ENCODE measurements around the gene NIT1. TPM values are rescaled to one million over a fixed set of nuclear protein-coding genes. Genes with fewer than 3 reads are reported as not detected.

The NIT1 gene
- total RNA-seq, 4 donors from 2014 or later, result 28.3 to 58.2 (median 39.6) TPM

DNA sequence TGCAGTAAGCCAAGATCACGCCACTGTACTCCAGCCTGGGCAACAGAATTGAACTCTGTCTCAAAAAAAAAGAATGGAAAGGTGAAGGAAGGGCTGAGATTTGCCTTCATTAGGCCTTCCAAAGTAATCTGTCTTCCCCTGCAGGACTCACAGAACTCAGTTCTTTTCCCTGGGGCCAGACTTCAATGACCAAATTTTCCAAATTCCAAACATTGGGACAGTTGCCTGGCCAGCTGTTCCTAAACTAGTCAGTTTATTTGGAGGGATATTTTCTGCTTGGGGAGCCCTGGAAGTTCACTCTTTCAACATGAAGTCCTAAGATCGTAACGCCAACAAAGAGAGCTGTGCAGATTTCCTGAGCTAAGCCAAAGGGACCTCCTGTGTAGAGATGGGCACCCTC lies 20.0 kb downstream of the NIT1 start:
- 65% methylated on average over 3 of the region's 3 CpGs for WGBS
- TF ChIP-seq, protein P1, sequence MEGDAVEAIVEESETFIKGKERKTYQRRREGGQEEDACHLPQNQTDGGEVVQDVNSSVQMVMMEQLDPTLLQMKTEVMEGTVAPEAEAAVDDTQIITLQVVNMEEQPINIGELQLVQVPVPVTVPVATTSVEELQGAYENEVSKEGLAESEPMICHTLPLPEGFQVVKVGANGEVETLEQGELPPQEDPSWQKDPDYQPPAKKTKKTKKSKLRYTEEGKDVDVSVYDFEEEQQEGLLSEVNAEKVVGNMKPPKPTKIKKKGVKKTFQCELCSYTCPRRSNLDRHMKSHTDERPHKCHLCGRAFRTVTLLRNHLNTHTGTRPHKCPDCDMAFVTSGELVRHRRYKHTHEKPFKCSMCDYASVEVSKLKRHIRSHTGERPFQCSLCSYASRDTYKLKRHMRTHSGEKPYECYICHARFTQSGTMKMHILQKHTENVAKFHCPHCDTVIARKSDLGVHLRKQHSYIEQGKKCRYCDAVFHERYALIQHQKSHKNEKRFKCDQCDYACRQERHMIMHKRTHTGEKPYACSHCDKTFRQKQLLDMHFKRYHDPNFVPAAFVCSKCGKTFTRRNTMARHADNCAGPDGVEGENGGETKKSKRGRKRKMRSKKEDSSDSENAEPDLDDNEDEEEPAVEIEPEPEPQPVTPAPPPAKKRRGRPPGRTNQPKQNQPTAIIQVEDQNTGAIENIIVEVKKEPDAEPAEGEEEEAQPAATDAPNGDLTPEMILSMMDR (IDR thresholded peaks at IDR 0.05), result no peak
- no peak for TF ChIP-seq POLR2AphosphoS5 (IDR thresholded peaks at IDR 0.05)
- TF ChIP-seq POLR2A (IDR thresholded peaks at IDR 0.05), result no peak
- no peak for TF ChIP-seq EP300 (IDR thresholded peaks at IDR 0.05)
- H3K36me3 ChIP-seq, result no peaks in the 10 kb centered on the region
- no peak overlapping the region for H3K27ac ChIP-seq
- H3K4me3 ChIP-seq, result no peak overlapping the region
- no peak for DNase-seq (ENCODE audit: low spot score in 2 of 2)
- H3K9me3 ChIP-seq, result no peaks in the 10 kb centered on the region
- no peaks in the 10 kb centered on the region for H3K27me3 ChIP-seq
- peaks cover 12% of the 10 kb centered on the region for H3K4me1 ChIP-seq

DNA sequence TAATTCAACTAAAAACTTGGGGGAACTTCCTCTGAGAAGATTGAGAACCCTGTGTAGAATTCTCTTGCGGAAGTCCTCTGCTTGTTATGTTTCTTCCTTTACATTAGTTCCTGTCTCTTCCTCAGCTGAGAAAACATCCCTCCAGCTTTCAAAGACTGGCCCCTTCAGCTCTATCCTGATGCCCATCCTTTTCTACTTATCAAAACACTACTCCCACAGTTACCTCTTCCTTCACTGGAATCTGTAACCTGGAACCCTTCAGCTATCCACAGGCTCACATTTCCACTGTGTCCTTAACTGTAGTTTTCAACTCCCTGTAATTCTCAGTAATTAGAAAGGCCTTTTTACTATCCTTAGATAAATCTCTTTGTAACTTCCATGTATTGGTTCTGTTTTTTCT lies 20.5 kb downstream of the NIT1 start:
- Histone ChIP-seq H3K4me3 (no peak overlapping the region), H3K9me3 (no peaks in the 10 kb centered on the region), H3K4me1 (peaks cover 8% of the 10 kb centered on the region), H3K27ac (no peak overlapping the region), H3K36me3 (no peaks in the 10 kb centered on the region), H3K27me3 (no peaks in the 10 kb centered on the region)
- no peak for DNase-seq (ENCODE audit: low spot score in 2 of 2)
- WGBS, result 92% methylated on average over 1 of the region's 1 CpG
- TF ChIP-seq, protein P1 (IDR thresholded peaks at IDR 0.05), result no peak

DNA sequence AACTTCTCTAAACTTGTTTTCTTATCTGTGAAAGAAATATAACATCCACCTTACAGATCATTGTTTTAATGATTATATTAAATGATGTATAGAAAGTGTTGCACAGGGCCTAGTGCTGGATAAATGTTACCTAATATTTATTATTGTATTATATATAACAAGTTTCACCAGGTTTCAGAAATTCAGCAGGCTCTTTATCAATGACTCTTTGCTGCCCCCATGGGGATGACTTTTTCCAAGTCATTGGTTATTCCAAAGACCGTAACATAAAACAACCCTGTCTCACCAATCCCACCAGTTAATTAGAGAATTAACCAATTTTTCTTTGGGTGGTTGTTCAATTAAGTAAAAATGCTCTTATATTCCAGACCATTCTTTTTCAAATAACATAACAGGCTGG lies 21.9 kb downstream of the NIT1 start:
- no peak for DNase-seq (ENCODE audit: low spot score in 2 of 2)
- no peaks in the 10 kb centered on the region for H3K27me3 ChIP-seq
- TF ChIP-seq POLR2A (IDR thresholded peaks at IDR 0.05) (no peak), EP300 (IDR thresholded peaks at IDR 0.05) (no peak), POLR2AphosphoS5 (IDR thresholded peaks at IDR 0.05) (no peak)
- TF ChIP-seq, protein P1 (IDR thresholded peaks at IDR 0.05), result peak; percentile 29 to 31
- H3K27ac ChIP-seq, result no peak overlapping the region
- H3K9me3 ChIP-seq, result no peaks in the 10 kb centered on the region
- no peaks in the 10 kb centered on the region for H3K36me3 ChIP-seq
- H3K4me3 ChIP-seq, result no peak overlapping the region
- H3K4me1 ChIP-seq, result no peaks in the 10 kb centered on the region
- 25% methylated on average over 1 of the region's 1 CpG for WGBS

DNA sequence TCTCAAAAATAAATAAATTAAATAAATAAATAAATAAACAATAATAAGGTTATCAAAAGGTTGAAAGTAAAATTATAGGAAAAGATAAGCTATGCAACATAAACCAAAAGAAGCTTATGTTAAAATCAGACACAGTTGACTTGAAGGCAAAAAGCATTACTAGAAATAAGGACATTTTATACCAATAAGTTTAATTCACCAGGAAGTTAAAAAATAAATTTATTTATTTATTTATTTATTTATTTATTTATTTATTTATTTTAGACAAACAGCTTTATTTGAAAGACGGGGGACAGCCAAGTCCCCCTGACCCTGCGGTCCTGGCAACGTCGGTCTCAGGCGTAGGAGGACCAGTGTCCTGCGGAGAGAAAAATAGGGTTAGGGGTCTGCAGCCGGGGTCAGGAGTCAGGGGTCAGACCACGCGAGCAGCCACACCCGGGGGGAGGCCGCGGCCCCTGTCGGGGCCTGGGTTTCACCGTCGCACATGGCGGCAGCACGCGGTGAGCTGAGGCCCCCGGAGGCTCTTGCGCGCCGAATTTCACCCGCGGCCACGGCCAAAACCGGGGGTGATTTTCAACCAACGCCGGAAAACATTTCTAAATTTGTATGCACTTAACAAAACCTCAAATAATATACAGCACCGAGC lies 23.0 kb downstream of the NIT1 start:
- Histone ChIP-seq H3K27me3 (no peaks in the 10 kb centered on the region), H3K4me1 (no peaks in the 10 kb centered on the region), H3K4me3 (no peak overlapping the region), H3K9me3 (no peaks in the 10 kb centered on the region), H3K36me3 (no peaks in the 10 kb centered on the region), H3K27ac (no peak overlapping the region)
- TF ChIP-seq, protein P1 (IDR thresholded peaks at IDR 0.05), result no peak
- TF ChIP-seq POLR2A (IDR thresholded peaks at IDR 0.05), result no peak
- no peak for TF ChIP-seq POLR2AphosphoS5 (IDR thresholded peaks at IDR 0.05)
- TF ChIP-seq EP300 (IDR thresholded peaks at IDR 0.05), result no peak
- 96% methylated on average over 29 of the region's 29 CpGs for WGBS
- DNase-seq (ENCODE audit: low spot score in 2 of 2), result no peak

DNA sequence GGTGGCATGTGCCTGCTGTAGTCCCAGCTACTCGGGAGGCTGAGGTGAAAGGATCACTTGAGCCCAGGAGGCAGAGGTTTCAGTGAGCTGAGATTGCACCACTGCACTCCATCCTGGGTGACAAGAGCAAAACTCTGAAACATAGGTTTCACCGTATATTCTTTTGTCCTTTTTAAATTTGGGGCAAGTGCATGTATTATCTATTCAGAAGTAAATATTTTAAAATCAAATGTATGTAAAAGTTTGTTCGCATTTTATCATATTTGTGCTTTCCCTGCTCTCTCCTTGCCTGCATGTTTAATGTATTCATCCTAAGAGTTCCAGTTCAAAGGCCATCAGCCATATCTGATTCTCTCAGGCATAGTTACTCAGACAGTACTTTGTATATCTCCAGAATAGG lies 27.9 kb downstream of the NIT1 start:
- 83% methylated on average over 3 of the region's 3 CpGs for WGBS
- H3K27ac ChIP-seq, result no peak overlapping the region
- no peaks in the 10 kb centered on the region for H3K4me1 ChIP-seq
- no peaks in the 10 kb centered on the region for H3K9me3 ChIP-seq
- no peaks in the 10 kb centered on the region for H3K36me3 ChIP-seq
- DNase-seq (ENCODE audit: low spot score in 2 of 2), result no peak
- H3K27me3 ChIP-seq, result no peaks in the 10 kb centered on the region
- no peak overlapping the region for H3K4me3 ChIP-seq
- TF ChIP-seq, protein P1 (IDR thresholded peaks at IDR 0.05), result no peak
- no peak for TF ChIP-seq EP300 (IDR thresholded peaks at IDR 0.05)
- TF ChIP-seq POLR2AphosphoS5 (IDR thresholded peaks at IDR 0.05), result no peak
- no peak for TF ChIP-seq POLR2A (IDR thresholded peaks at IDR 0.05)

Measured in suprapubic skin (tissue), 4 donors.